CD14-positive monocyte (primary cell): ENCODE results near the gene LRRC47. TPM values are rescaled to one million over a fixed set of nuclear protein-coding genes. Genes with fewer than 3 reads are reported as not detected.
A peak's percentile ranks its signal among the peaks of the same experiment; 100 is the strongest.

Source experiments
- DNase-seq, 3 donors: peaks; one replicate each; pipeline ENCODE4 v3.0.0-alpha.2; 2011 to 2022
- H2AFZ ChIP-seq: 2 replicates; pipeline ENCODE4 v1.6.0; 2012; ENCODE audit warnings: mild to moderate bottlenecking, low read depth, low read length, inconsistent platforms; ENCODE audit not compliant: insufficient read depth, poor library complexity, severe bottlenecking
- H3K27ac ChIP-seq, 2 donors: 1 replicate in 1 of 2; 2 replicates in 1 of 2; pipeline ENCODE4 v1.5.1; 2012 to 2013; ENCODE audit warnings: low read length in 2 of 2, control low read depth in 1 of 2, inconsistent platforms in 1 of 2, low read depth in 1 of 2, mild to moderate bottlenecking in 1 of 2
- H3K27me3 ChIP-seq, 2 donors: one replicate each; pipeline versions ENCODE4 v1.6.0 to v1.6.1; 2011 to 2013; ENCODE audit warnings: low read length in 2 of 2; ENCODE audit not compliant: control insufficient read depth in 2 of 2, insufficient read depth in 2 of 2
- H3K36me3 ChIP-seq, 2 donors: replicated peaks in 1 of 2; 1 replicate in 1 of 2; 2 replicates in 1 of 2; pipeline versions ENCODE4 v1.5.1 to v1.6.1; 2012 to 2013; ENCODE audit warnings: low read length in 2 of 2, control low read depth in 1 of 2, inconsistent platforms in 1 of 2, mild to moderate bottlenecking in 1 of 2; ENCODE audit not compliant: insufficient read depth in 2 of 2, control insufficient read depth in 1 of 2
- H3K4me1 ChIP-seq, 2 donors: 1 replicate in 1 of 2; 2 replicates in 1 of 2; pipeline versions ENCODE4 v1.5.1 to v1.6.1; 2012 to 2013; ENCODE audit warnings: low read length in 2 of 2, control low read depth in 1 of 2, inconsistent platforms in 1 of 2, mild to moderate bottlenecking in 1 of 2, moderate library complexity in 1 of 2; ENCODE audit not compliant: insufficient read depth in 2 of 2, control insufficient read depth in 1 of 2
- H3K4me2 ChIP-seq: replicated peaks from 2 replicates; pipeline ENCODE3; 2012; ENCODE audit warnings: low read length, moderate library complexity, mild to moderate bottlenecking; ENCODE audit not compliant: poor library complexity, severe bottlenecking; ENCODE audit errors: extremely low read depth
- H3K4me3 ChIP-seq, 3 experiments: fragments of 200-600 bp in 1 of 3; sonication (generic) in 1 of 3; replicated peaks in 1 of 3; 1 replicate in 2 of 3; 2 replicates in 1 of 3; pipeline ENCODE4 v1.5.1; 2011 to 2013; ENCODE audit warnings: low read length in 3 of 3, mild to moderate bottlenecking in 3 of 3, control low read depth in 2 of 3, low read depth in 2 of 3, inconsistent platforms in 1 of 3, moderate library complexity in 1 of 3
- H3K79me2 ChIP-seq: 2 replicates; pipeline ENCODE4 v1.6.0; 2012; ENCODE audit warnings: mild to moderate bottlenecking, control low read depth, inconsistent platforms, low read length, moderate library complexity; ENCODE audit not compliant: insufficient read depth
- H3K9ac ChIP-seq: 2 replicates; pipeline ENCODE4 v1.6.0; 2017; ENCODE audit warnings: low read length, mild to moderate bottlenecking; ENCODE audit not compliant: insufficient read depth, poor library complexity, severe bottlenecking
- H3K9me3 ChIP-seq, 2 donors: replicated peaks in 1 of 2; 1 replicate in 1 of 2; 2 replicates in 1 of 2; pipeline versions ENCODE4 v1.5.1 to v1.6.1; 2012 to 2013; ENCODE audit warnings: low read length in 2 of 2, control low read depth in 1 of 2; ENCODE audit not compliant: control insufficient read depth in 1 of 2, insufficient read depth in 1 of 2
- H4K20me1 ChIP-seq: 2 replicates; pipeline ENCODE4 v1.6.0; 2012; ENCODE audit warnings: mild to moderate bottlenecking, low read length, control low read depth, moderate library complexity; ENCODE audit not compliant: insufficient read depth
- H3K27ac Mint-ChIP-seq, 7 donors: one replicate each; pipeline ENCODE4 v1.8.0; 2020; ENCODE audit warnings: mild to moderate bottlenecking in 7 of 7, mixed read lengths in 7 of 7, moderate library complexity in 6 of 7, inconsistent platforms in 2 of 7
- H3K27me3 Mint-ChIP-seq, 3 donors: one replicate each; pipeline ENCODE4 v1.8.0; 2021 to 2022; ENCODE audit warnings: low read depth in 3 of 3, mild to moderate bottlenecking in 3 of 3, mixed read lengths in 3 of 3, moderate library complexity in 3 of 3, inconsistent platforms in 1 of 3
- H3K36me3 Mint-ChIP-seq, 2 donors: one replicate each; pipeline ENCODE4 v1.8.0; 2020; ENCODE audit warnings: mixed read lengths in 2 of 2, inconsistent platforms in 1 of 2, mild to moderate bottlenecking in 1 of 2
- H3K4me1 Mint-ChIP-seq: one replicate; pipeline ENCODE4 v1.8.0; 2020; ENCODE audit warnings: mild to moderate bottlenecking, mixed read lengths
- H3K4me3 Mint-ChIP-seq, 2 donors: one replicate each; pipeline ENCODE4 v1.8.0; 2020; ENCODE audit warnings: mild to moderate bottlenecking in 2 of 2, mixed read lengths in 2 of 2, moderate library complexity in 1 of 2
- H3K9me3 Mint-ChIP-seq, 7 donors: one replicate each; pipeline ENCODE4 v1.8.0; 2020 to 2022; ENCODE audit warnings: mixed read lengths in 7 of 7, mild to moderate bottlenecking in 6 of 7, moderate library complexity in 6 of 7, inconsistent platforms in 2 of 7
- CTCF ChIP-seq: fragments of 200-600 bp; IDR thresholded peaks from one replicate; pipeline ENCODE4 v1.8.0; 2022; ENCODE audit warnings: antibody characterized with exemption, mild to moderate bottlenecking
- WGBS: methylation state at CpG from one replicate; pipeline ENCODE4 v1.1.5; 2013; ENCODE audit warnings: missing lambda C conversion rate; ENCODE audit not compliant: insufficient coverage; 5-methylcytosine and 5-hydroxymethylcytosine counted together
- intact Hi-C, 2 donors: fragments of 100-400 bp; cut with micrococcal nuclease; formaldehyde crosslinking; loops; one replicate each; pipeline versions ENCODE4 v1.15.0 to v1.15.1; 2023
- polyA plus RNA-seq, 3 donors: library from polyadenylated mRNA; depleted of rRNA in 1 of 3; unstranded in 2 of 3; stranded (reverse) in 1 of 3; fragments of 300-500 nt in 2 of 3; fragments of >200 nt in 1 of 3; fragmentation: Illumina TruSeq in 2 of 3; gene quantifications; 1 replicate in 2 of 3; 2 replicates in 1 of 3; pipeline ENCODE4 v1.2.3, GENCODE V29; 2012 to 2021

LRRC47 gene
- polyA plus RNA-seq, 3 donors, result 17.8 to 24.8 (median 18.0) TPM

GRCh38 chr1:3776231-3776961, 19.9 kb downstream of the LRRC47 start:
- H3K9me3 Mint-ChIP-seq, result peaks cover 0 to 3% (median 0%) of the 10 kb centered on the region in 7 donors
- H3K27me3 Mint-ChIP-seq, result peaks cover 5 to 25% (median 12%) of the 10 kb centered on the region in 3 donors
- Histone ChIP-seq H3K4me1 (peaks cover 19 to 32% of the 10 kb centered on the region in 2 donors), H3K4me3 (no peak overlapping the region), H3K9me3 (no peaks in the 10 kb centered on the region), H3K27me3 (peaks cover 0 to 14% of the 10 kb centered on the region in 2 donors), H3K36me3 (peaks cover 28 to 30% of the 10 kb centered on the region in 2 donors), H4K20me1 (peaks cover 6% of the 10 kb centered on the region), H3K9ac (no peak overlapping the region), H3K27ac (no peak overlapping the region), H2AFZ (no peak overlapping the region), H3K79me2 (no peaks in the 10 kb centered on the region), H3K4me2 (no peak overlapping the region)
- TF ChIP-seq CTCF, result no peak
- peak overlapping the region in 1 of 7 donors; percentile 83 for H3K27ac Mint-ChIP-seq
- intact Hi-C loops, result loop anchor here in 1 of 2 donors (10.0 kb wide), 2 partner anchors 128 to 152 kb away; partner anchors contain the start of genes C1orf174 and TPRG1L
- WGBS, result 87% methylated on average over 15 of the region's 21 CpGs
- H3K4me3 Mint-ChIP-seq, result no peak overlapping the region
- DNase-seq, result no peak
- H3K4me1 Mint-ChIP-seq, result peaks cover 20% of the 10 kb centered on the region
- peaks cover 24 to 31% of the 10 kb centered on the region in 2 donors for H3K36me3 Mint-ChIP-seq

DNA sequence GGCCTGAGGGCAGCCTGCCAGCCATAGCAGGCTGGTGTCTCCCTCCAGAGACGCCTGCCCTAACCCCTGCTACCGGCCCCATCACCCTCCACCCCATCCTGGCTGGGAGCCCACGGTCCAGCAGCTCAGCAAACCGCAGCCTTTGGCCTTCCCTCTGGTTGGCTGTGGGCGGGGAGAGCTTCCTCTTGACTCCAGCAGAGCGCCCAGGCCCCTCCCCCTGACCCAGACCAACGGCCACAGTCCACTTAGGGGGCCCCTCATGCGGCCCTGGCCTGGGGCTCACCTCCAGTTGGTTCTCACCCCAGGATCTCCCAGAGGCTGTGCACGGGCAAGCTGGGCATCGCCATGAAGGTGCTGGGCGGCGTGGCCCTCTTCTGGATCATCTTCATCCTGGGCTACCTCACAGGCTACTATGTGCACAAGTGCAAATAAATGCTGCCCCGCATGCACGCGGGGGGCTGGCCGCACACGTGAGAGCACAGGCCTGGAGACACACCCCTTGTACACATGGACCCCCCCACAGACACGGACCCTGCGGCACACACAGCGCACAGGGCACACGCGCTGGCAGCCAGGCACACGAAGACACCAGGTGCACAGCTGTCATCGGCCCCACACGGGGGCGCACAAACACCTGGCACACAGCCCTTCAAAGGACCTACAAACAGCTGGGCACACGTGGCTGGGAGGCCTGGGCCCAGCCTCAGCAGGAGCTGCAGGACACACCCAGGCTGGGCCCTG, 20.6 kb downstream of the LRRC47 start:
- Histone ChIP-seq H3K4me3 (peak overlapping the region in 1 of 3 experiments; percentile 28), H3K9ac (no peak overlapping the region), H3K9me3 (no peaks in the 10 kb centered on the region), H3K79me2 (no peaks in the 10 kb centered on the region), H3K4me2 (peak overlapping the region; percentile 62), H4K20me1 (peaks cover 6% of the 10 kb centered on the region), H3K27ac (no peak overlapping the region), H3K4me1 (peaks cover 19 to 32% of the 10 kb centered on the region in 2 donors), H2AFZ (peak overlapping the region; percentile 41), H3K36me3 (peaks cover 21 to 23% of the 10 kb centered on the region in 2 donors), H3K27me3 (peaks cover 0 to 21% of the 10 kb centered on the region in 2 donors)
- DNase-seq, result peak; percentile 41 to 43 (median 41)
- no peak overlapping the region for H3K27ac Mint-ChIP-seq
- peaks cover 0 to 3% (median 0%) of the 10 kb centered on the region in 7 donors for H3K9me3 Mint-ChIP-seq
- H3K27me3 Mint-ChIP-seq, result peaks cover 11 to 32% (median 20%) of the 10 kb centered on the region in 3 donors
- peak overlapping the region in 1 of 2 donors; percentile 59 for H3K4me3 Mint-ChIP-seq
- peak; percentile 12 for TF ChIP-seq CTCF
- peaks cover 20% of the 10 kb centered on the region for H3K4me1 Mint-ChIP-seq
- H3K36me3 Mint-ChIP-seq, result peaks cover 16 to 23% of the 10 kb centered on the region in 2 donors
- intact Hi-C loops, result loop anchor here in 1 of 2 donors (10.0 kb wide), 2 partner anchors 129 to 151 kb away; partner anchors contain the start of genes C1orf174 and TPRG1L
- 38% methylated on average over 24 of the region's 27 CpGs for WGBS
